Activated naive CD4-positive, alpha-beta T cell treated with anti-CD3 and anti-CD28 coated beads, Interleukin-2, amount 50 U/mL, for 72 hours (primary cell): ENCODE data around the gene SLC7A7. TPM values are rescaled to one million over a fixed set of nuclear protein-coding genes. Genes with fewer than 3 reads are reported as not detected.
"Not testable (repeated sequence)": the region's sequence is repeated elsewhere in the genome, so short reads cannot be mapped to it uniquely, and the experiment has no call there.

ENCODE experiments used
- ATAC-seq, 2 donors: fragments of 150-1000 bp; cut with Tn5 transposase; 2 replicates each; pipeline ENCODE4 v1.10.0; 2021; ENCODE audit warnings: mild to moderate bottlenecking in 2 of 2, moderate library complexity in 2 of 2
- DNase-seq, 2 donors: peaks; one replicate each; pipeline ENCODE4 v3.0.0; 2021 to 2022; ENCODE audit warnings: low spot score in 2 of 2
- H3K27ac Mint-ChIP-seq, 2 donors: one replicate each; pipeline ENCODE4 v1.8.0; 2022; ENCODE audit warnings: mild to moderate bottlenecking in 2 of 2, mixed read lengths in 2 of 2
- H3K36me3 Mint-ChIP-seq, 2 donors: one replicate each; pipeline ENCODE4 v1.8.0; 2022; ENCODE audit warnings: mixed read lengths in 2 of 2
- H3K9me3 Mint-ChIP-seq, 2 donors: one replicate each; pipeline ENCODE4 v1.8.0; 2022; ENCODE audit warnings: mixed read lengths in 2 of 2
- total RNA-seq, 2 donors: library from RNA; stranded (reverse); gene quantifications; one replicate each; pipeline ENCODE4 v1.2.3, GENCODE V29; 2022

SLC7A7 gene
- under 1 TPM; 0.46 to 0.78 TPM for total RNA-seq

DNA sequence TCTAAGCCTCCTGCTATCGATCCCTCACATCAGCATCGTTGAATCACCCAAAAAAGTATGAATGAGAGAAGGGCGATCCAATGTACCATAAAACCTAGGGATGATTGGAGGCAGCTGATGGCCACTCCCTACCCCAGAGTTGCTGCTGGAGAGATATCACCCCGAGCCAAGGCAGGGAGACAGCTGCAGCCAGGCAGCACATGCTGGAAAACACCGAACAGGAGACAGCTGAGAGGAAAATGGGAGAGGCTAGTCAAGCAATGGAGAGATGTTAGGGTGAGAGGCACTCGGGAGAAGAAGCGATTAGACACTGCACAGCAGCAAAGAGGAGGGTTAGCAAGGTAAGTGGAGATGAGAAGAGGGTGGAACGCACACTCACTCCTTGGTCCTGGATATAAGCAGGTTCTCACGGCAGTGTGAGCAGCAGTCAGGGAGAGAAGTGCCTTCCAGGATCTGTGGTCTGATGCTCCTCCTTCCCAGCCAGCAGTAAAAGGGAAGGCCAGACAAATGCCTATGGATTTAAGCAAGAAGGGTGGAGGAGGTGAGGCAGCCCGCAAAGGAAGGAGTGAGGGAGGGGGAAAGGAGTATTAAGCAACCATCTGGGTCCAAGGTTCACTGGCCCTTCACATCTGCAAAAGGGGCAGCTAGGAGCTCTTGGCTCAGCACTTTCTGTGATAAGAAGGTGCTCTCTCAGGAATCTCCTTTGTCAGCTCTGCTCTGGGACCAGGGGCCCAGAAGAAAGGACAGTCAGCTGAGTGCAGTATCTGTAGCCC, at the start of gene SLC7A7:
TSS of gene SLC7A7 (minus strand) at position 495 of the 773 bp plus-strand sequence. CDS start 2,037 bp downstream, outside the sequence.
- ATAC-seq (peak in 1 of 2 donors; percentile 11), DNase-seq (no peak)
- Mint-ChIP-seq H3K36me3 (no peaks in the 10 kb centered on the region), H3K27ac (peak within 1 kb of the TSS in 1 of 2 donors; percentile 7), H3K9me3 (no peaks in the 10 kb centered on the region)

GRCh38 chr14:22864979-22865378, 49.7 kb upstream of the SLC7A7 start:
- Mint-ChIP-seq H3K9me3 (no peaks in the 10 kb centered on the region), H3K27ac (no peak overlapping the region), H3K36me3 (peaks cover 4 to 13% of the 10 kb centered on the region in 2 donors)
- ATAC-seq (no peak), DNase-seq (no peak)

- DNase-seq (no peak), ATAC-seq (no peak)
These were observed 46.4 kb upstream of the SLC7A7 start for GRCh38 chr14:22861651-22862050.

DNA sequence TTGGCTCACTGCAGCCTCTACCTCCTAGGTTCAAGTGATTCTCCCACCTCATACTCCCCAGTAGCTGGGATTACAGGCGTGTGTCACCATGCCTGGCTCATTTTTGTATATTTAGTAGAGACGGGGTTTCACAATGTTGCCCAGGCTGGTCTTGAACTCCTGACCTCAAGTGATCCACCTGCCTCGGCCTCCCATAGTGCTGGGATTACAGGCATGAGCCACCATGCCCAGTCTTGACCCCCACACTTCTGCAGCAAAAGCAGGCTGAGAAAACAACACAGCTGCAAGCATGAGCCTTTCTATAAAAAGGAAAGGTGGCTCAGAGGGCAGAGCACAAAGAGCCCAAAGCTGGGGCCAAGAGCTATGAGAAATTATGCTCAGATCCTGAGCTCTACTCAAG, 45.1 kb upstream of the SLC7A7 start:
- not testable (repeated sequence) for ATAC-seq, DNase-seq, H3K27ac Mint-ChIP-seq, H3K9me3 Mint-ChIP-seq
- peaks cover 4 to 18% of the 10 kb centered on the region in 2 donors for H3K36me3 Mint-ChIP-seq

More at GRCh38 chr14:22861651-22862050, 46.4 kb upstream of the SLC7A7 start:
- H3K9me3 Mint-ChIP-seq = no peaks in the 10 kb centered on the region
- H3K27ac Mint-ChIP-seq = no peak overlapping the region
- peaks cover 4 to 13% of the 10 kb centered on the region in 2 donors for H3K36me3 Mint-ChIP-seq

DNA sequence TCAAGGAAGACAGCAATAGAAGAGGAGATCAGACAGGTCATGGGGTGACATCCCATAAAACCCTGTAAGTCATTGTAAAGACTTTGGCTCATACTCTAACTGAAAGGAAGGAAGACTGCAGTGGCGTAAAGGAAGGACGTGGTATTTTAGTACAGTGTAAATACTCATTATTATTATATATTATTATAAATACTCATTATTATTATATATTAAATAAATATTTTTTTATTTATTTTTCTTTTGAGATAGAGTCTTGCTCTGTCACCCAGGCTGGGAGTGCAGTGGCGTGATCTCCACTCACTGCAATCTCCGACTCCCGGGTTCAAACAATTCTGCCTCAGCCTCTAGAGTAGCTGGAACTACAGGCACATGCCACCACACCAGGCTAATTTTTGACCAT, 41.2 kb upstream of the SLC7A7 start:
- H3K36me3 Mint-ChIP-seq = peaks cover 4 to 10% of the 10 kb centered on the region in 2 donors
- H3K27ac Mint-ChIP-seq = no peak overlapping the region
- H3K9me3 Mint-ChIP-seq = no peaks in the 10 kb centered on the region
- ATAC-seq (no peak), DNase-seq (no peak)

- Mint-ChIP-seq H3K36me3 (peaks cover 0 to 5% of the 10 kb centered on the region in 2 donors), H3K9me3 (no peaks in the 10 kb centered on the region), H3K27ac (no peak overlapping the region)
- ATAC-seq (peak; percentile 11 to 57), DNase-seq (peak in 1 of 2 donors; percentile 47)
These were observed 39.9 kb upstream of the SLC7A7 start for GRCh38 chr14:22854963-22855724.

DNA sequence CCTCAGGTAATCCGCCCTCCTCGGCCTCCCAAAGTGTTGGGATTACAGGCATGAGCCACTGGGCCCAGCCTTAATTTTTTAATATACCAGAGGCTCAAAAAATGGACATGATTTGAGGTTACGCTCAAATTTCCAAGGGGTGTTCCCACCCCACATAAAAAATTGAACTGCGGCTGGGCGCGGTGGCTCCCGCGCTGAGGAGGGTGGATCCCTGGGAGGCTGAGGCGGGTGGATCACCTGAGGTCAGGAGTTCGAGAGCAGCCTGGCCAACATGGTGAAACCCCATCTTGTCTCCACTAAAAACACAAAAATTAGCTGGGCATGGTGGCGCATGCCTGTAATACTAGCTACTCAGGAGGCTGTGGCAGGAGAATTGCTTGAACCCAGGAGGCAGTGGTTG, 39.1 kb upstream of the SLC7A7 start:
- H3K9me3 Mint-ChIP-seq, ATAC-seq, DNase-seq, H3K27ac Mint-ChIP-seq, H3K36me3 Mint-ChIP-seq: not testable (repeated sequence)

GRCh38 chr14:22852940-22853767, 37.9 kb upstream of the SLC7A7 start:
- Mint-ChIP-seq H3K36me3 (peaks cover 0 to 5% of the 10 kb centered on the region in 2 donors), H3K27ac (peak overlapping the region in 1 of 2 donors; percentile 82), H3K9me3 (no peaks in the 10 kb centered on the region)
- ATAC-seq (peak; percentile 61 to 85), DNase-seq (peak; percentile 86 to 99)

GRCh38 chr14:22852599-22852939, 37.3 kb upstream of the SLC7A7 start:
- peak overlapping the region in 1 of 2 donors; percentile 82 for H3K27ac Mint-ChIP-seq
- peaks cover 0 to 5% of the 10 kb centered on the region in 2 donors for H3K36me3 Mint-ChIP-seq
- no peaks in the 10 kb centered on the region for H3K9me3 Mint-ChIP-seq
- DNase-seq = no peak
- ATAC-seq = no peak

- not testable (repeated sequence) for DNase-seq, H3K36me3 Mint-ChIP-seq, H3K27ac Mint-ChIP-seq, H3K9me3 Mint-ChIP-seq, ATAC-seq
These were observed 36.9 kb upstream of the SLC7A7 start for GRCh38 chr14:22852178-22852577.

DNA sequence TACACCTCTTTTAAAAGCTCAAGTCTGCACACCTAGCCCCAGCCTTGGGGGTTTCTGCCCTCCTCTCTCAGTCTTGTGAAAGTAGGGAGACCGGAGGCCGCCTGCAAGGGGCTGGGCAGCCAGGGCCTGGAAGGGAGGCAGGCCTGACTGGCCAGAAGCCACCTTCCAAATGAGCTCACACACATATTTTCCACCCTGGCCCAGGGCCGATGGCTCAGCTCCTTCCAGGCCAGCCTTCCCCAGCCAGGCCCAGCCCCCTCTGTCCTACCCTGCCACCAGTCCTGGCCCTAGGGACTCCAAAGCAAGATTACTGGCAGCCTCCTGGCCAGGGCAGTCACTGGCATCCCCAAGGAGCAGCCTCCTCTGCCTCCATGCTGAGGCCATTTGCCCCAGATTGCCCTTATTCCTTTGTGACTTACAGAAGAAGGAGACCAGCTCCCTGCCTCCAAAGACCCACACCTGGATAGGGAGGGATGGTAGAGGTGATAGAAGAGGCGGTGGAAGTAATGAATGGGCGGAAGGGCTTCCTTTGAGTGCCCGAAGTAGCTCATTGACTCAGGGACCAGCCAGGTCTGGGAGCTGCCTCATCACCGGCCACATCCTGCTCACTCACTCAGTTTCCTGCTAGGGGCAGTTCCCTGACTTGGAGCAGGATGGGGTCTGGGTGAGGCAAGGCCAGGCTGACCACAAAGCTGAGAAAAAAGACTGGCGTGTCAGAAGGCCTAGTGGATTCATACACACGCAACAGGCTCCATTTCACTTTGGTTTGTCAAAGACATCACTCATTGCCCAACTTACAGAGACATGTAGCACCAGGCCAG, 35.9 kb upstream of the SLC7A7 start:
- ATAC-seq (peak; percentile 42 to 92), DNase-seq (peak in 1 of 2 donors; percentile 86)

DNA sequence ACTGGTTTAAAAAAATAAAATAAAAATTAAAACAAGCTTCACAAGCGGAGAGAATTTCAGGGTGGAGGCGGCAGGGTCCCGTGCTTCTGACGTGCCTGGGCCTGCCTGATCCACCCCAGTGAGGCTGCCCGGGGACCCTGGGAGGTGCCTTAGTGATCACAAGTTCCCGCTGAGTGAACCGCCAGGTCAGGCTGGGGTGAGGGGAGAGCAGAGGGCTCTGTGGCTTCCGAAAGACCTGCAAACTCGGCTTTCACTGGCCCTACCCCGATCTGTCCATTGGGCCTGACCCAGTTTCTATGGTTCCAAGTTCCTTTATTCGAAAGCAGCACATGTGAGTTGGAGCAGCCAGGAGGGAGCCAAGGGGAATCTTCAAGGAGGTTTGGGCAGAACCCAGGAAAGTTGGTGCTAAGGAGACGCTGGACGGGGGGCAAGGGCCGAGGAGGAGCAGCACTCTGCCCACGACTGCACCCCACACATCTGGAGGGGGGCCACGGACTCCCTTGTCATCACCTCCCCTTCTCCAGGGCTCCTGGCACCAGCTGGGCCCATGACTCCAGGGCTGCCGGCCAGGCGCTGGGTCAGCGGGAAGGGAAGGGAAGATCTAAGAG, 34.1 kb upstream of the SLC7A7 start:
- DNase-seq (no peak), ATAC-seq (no peak)
- H3K9me3 Mint-ChIP-seq = no peaks in the 10 kb centered on the region
- H3K36me3 Mint-ChIP-seq = no peaks in the 10 kb centered on the region
- peak overlapping the region in 1 of 2 donors; percentile 50 for H3K27ac Mint-ChIP-seq

More for the DNA sequence above, 35.9 kb upstream of the SLC7A7 start:
- Mint-ChIP-seq H3K36me3 (peaks cover 0 to 2% of the 10 kb centered on the region in 2 donors), H3K27ac (peak overlapping the region in 1 of 2 donors; percentile 83), H3K9me3 (no peaks in the 10 kb centered on the region)

DNA sequence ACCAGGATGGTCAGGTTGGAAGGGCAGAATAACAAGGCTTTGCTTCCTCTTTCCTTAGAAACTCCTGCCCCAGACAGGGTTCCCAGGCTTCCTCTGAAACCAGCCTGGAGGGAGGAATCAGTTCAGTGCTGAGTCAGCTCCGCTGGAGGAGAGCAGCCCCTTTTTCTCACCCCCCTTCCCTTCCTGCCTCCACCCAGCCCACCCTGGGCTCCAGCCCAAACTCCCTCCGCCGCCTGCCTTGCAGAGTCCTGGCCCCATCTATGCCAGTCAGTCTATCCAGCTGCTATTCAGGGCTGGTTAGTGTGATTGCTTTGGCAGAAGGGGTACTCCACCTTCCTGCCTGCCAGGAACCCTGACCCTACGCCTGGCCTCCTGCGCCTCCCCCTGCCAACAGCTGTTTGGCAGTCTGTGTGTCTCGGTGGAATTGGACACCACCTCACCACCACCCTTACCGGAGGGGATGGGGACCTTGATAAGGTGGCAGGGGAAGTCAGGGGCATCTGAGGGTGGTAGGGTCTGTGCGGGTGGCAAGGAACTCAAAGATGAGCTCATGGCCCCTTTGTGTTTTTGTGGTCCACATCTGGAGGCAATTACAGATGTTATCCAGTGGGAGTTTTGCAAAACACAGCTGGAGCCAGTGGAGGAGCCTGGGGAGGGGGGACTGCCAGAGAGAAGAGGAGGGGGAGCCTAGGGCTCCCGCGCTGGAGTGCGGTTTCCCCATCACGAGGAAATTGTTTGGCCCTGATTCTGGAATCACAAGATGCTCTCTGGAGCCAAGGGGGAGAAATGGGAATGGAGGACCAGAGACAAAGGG, 33.3 kb upstream of the SLC7A7 start:
- no peaks in the 10 kb centered on the region for H3K9me3 Mint-ChIP-seq
- DNase-seq (peak in 1 of 2 donors; percentile 44), ATAC-seq (no peak)
- no peaks in the 10 kb centered on the region for H3K36me3 Mint-ChIP-seq
- peak overlapping the region in 1 of 2 donors; percentile 50 for H3K27ac Mint-ChIP-seq

DNA sequence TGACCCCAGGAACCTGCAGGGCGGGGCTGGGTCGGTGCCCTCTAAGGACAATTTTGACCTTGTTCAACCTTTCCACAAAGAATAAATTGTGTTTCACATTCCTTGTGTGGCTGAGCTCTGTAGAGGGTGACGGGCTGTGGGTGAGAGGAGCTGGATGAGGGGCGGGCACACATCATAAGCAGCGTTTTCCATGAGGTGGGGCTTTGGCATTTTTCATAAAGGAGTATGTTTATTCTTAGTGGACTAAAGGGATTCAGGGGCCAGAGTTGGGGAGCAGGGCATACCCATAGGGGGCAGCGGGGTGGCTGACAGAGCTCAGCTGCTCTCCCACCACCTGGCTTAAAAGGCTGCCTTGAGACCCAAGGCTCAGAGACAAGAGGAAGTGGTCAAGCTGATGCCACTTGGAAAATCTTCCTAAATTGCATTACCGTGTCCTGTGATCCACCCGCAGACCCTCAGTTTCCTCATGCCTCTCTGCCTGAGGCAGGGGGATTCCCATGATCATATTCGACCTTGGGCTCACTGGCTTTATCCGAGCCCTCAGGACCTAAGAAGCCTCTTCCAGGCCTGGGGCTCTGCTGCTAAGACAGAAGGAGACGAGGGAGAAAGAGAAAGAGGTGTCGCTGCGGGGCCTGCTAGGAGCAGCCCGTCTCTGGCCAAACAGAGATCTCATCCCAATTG, 32.6 kb upstream of the SLC7A7 start:
- DNase-seq = peak in 1 of 2 donors; percentile 46
- H3K9me3 Mint-ChIP-seq = no peaks in the 10 kb centered on the region
- no peaks in the 10 kb centered on the region for H3K36me3 Mint-ChIP-seq
- no peak for ATAC-seq
- no peak overlapping the region for H3K27ac Mint-ChIP-seq
